GM12892 (cell line): Measurements from ENCODE around the gene SSUH2.

Experiments
- POLR2A ChIP-seq: IDR thresholded peaks from 2 replicates; pipeline ENCODE4 v1.6.1; 2011; ENCODE audit warnings: low read depth, low read length, control low read depth
- POLR2AphosphoS5 ChIP-seq: IDR thresholded peaks from 2 replicates; pipeline ENCODE4 v1.6.1; 2011; ENCODE audit warnings: low read depth, low read length, control low read depth
- TAF1 ChIP-seq: IDR thresholded peaks from 2 replicates; pipeline ENCODE4 v1.6.1; 2011; ENCODE audit warnings: low read depth, mild to moderate bottlenecking, control low read depth, low read length, borderline replicate concordance

DNA sequence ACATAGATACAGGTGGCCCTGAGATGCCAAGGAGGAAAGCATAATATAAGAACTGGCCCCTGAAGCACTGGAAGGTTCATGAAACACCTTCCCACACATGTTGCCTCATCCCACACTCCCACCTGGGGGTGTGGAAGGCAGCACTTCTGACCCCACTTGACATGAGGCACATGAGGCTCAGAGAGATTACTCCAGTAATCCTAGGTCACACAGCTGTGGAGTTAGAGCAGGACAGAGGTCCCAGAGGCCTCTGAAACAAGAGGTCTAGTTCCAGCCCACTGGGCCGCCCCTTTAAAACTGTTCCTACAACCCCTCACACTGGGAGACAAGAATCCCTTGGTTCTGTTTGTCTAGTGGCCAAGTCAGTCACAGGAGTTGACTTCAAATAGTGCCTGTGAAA, 7.2 kb downstream of the SSUH2 start:
- TF ChIP-seq POLR2A (no peak), TAF1 (no peak), POLR2AphosphoS5 (no peak)
